Chondrocyte (in vitro differentiated cells): ENCODE data around the gene COX8A. TPM values are rescaled to one million over a fixed set of nuclear protein-coding genes. Genes with fewer than 3 reads are reported as not detected.

Experiments used
- DNase-seq: peaks from one replicate; pipeline ENCODE4 v3.0.0; 2021; ENCODE audit warnings: mixed read lengths, low spot score
- H3K27ac Mint-ChIP-seq: one replicate; pipeline ENCODE4 v1.8.0; 2021; ENCODE audit warnings: mild to moderate bottlenecking, moderate library complexity, mixed read lengths; ENCODE audit not compliant: unreplicated experiment
- H3K27me3 Mint-ChIP-seq: 2 replicates; pipeline ENCODE4 v1.8.0; 2021; ENCODE audit warnings: low read depth, mixed read lengths
- H3K36me3 Mint-ChIP-seq: 2 replicates; pipeline ENCODE4 v1.8.0; 2021; ENCODE audit warnings: low read depth, mixed read lengths
- H3K4me1 Mint-ChIP-seq: 2 replicates; pipeline ENCODE4 v1.8.0; 2021; ENCODE audit warnings: low read depth, mild to moderate bottlenecking, mixed read lengths
- H3K4me3 Mint-ChIP-seq: one replicate; pipeline ENCODE4 v1.8.0; 2021; ENCODE audit warnings: mild to moderate bottlenecking, moderate library complexity, mixed read lengths; ENCODE audit not compliant: unreplicated experiment
- H3K9me3 Mint-ChIP-seq: 2 replicates; pipeline ENCODE4 v1.8.0; 2021; ENCODE audit warnings: low read depth, mixed read lengths
- total RNA-seq: library from RNA; stranded (reverse); gene quantifications from 3 replicates; pipeline ENCODE4 v1.2.1, GENCODE V29; 2021
- TF ChIP-seq, protein P1 (sequence below): fragments of 200-600 bp; sonication (generic); IDR thresholded peaks from 2 replicates; pipeline ENCODE4 v1.5.0; 2021; ENCODE audit warnings: antibody characterized with exemption, mild to moderate bottlenecking, moderate library complexity

The COX8A gene
- total RNA-seq, 1 donor from 2014 or later, result 245 TPM

DNA sequence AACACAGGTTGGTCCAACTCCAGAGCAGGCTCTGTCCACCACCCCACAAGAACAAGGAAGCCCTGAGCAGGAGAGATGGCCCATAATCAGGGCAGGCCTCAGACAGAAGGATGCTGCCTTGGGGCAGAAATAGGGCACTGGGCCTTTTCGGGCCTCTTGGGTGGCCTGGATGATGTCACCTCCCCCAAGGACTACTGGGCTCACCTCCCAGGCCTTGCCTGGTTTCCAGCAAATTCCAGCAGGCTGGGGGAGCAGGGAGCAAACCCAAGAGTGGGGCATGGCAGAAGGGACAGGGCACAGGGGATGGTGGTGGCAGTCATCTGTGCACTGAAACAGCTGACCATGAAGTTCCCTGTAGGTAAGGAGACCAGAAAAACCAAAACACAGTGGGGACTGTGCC lies 41.0 kb upstream of the COX8A start:
- Mint-ChIP-seq H3K27ac (no peak overlapping the region), H3K9me3 (no peaks in the 10 kb centered on the region), H3K27me3 (no peaks in the 10 kb centered on the region), H3K4me3 (no peak overlapping the region), H3K36me3 (no peaks in the 10 kb centered on the region), H3K4me1 (peaks cover 3% of the 10 kb centered on the region)
- TF ChIP-seq, protein P1, sequence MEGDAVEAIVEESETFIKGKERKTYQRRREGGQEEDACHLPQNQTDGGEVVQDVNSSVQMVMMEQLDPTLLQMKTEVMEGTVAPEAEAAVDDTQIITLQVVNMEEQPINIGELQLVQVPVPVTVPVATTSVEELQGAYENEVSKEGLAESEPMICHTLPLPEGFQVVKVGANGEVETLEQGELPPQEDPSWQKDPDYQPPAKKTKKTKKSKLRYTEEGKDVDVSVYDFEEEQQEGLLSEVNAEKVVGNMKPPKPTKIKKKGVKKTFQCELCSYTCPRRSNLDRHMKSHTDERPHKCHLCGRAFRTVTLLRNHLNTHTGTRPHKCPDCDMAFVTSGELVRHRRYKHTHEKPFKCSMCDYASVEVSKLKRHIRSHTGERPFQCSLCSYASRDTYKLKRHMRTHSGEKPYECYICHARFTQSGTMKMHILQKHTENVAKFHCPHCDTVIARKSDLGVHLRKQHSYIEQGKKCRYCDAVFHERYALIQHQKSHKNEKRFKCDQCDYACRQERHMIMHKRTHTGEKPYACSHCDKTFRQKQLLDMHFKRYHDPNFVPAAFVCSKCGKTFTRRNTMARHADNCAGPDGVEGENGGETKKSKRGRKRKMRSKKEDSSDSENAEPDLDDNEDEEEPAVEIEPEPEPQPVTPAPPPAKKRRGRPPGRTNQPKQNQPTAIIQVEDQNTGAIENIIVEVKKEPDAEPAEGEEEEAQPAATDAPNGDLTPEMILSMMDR, result no peak
- DNase-seq, result no peak

DNA sequence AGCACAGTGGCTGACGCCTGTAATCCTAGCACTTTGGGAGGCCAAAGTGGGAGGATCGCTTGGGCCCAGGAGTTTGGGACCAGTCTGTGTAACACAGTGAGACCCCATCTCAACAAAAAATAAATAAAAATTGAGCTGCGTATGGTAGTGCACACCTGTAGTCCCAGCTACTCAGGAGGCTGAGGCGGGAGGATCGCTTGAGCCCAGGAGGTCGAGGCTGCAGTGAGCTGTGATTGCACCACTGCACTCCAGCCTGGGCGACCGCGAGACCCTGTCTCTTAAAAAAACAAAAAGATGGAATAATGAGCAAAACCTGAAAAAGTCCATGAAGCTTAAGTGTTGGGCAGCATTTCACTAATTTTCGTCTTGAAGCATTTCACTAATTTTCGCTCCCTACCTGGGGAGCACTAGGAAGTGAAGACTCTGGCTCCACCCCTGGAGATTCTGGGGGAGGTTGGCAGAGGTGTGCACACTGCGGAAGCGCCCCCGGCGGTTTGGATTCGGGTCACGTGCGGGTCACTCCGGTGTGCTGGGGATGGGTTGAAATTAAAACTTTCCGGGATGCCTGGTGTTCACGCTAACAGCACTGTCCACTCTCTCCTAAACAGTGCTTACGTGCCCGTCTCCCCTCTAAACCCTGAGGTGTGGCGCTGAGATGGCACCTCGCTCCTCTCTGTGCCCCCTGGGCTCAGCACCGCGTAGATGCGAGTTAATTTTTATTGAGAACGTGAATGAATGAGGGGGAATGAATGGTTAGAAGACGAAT lies 36.5 kb upstream of the COX8A start:
- Mint-ChIP-seq H3K4me1 (peaks cover 17% of the 10 kb centered on the region), H3K4me3 (peak overlapping the region; percentile 91), H3K27ac (peak overlapping the region; percentile 77), H3K36me3 (peaks cover 1% of the 10 kb centered on the region), H3K9me3 (no peaks in the 10 kb centered on the region), H3K27me3 (no peaks in the 10 kb centered on the region)
- TF ChIP-seq, protein P1, result no peak
- no peak for DNase-seq

- Mint-ChIP-seq H3K4me3 (peak within 1 kb of the TSS; percentile 91), H3K36me3 (peaks cover 1% of the 10 kb centered on the region), H3K27ac (peak within 1 kb of the TSS; percentile 77), H3K27me3 (no peaks in the 10 kb centered on the region), H3K4me1 (peaks cover 17% of the 10 kb centered on the region), H3K9me3 (no peaks in the 10 kb centered on the region)
- TF ChIP-seq, protein P1, result peak; percentile 24
- DNase-seq, result no peak
Measured at GRCh38 chr11:63938479-63939396, 35.7 kb upstream of the COX8A start, which contains the start of gene NAA40. Gene NAA40, plus strand, starts transcription at chr11:63939002. Its CDS starts 95 bp downstream, at chr11:63939097.

DNA sequence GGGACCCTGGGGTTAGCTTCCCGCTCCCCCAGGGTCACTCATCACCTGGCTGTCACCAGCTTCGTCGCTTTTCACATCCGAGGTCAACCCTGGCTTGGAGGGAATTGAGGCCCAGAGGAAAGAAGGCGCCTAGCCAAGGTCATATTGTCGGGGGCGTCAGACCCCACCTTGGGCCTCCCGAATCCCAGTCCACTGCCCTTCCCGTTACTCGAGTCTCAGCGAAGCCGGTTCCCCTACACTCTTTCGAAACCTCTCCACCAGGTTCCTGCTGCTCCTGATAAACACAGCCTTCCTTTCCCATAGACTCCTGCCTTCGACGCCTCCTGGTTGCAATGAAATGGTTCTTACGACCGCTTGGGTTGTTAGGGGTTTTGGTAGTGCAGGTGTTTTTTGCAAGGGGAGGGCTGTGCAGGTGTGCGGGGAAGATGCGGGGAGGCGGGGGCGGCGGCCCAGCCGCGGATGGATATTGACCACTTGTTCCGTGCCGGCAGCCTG lies 35.0 kb upstream of the COX8A start:
- Mint-ChIP-seq H3K9me3 (no peaks in the 10 kb centered on the region), H3K4me1 (peaks cover 17% of the 10 kb centered on the region), H3K27me3 (no peaks in the 10 kb centered on the region), H3K4me3 (peak overlapping the region; percentile 91), H3K27ac (peak overlapping the region; percentile 63), H3K36me3 (peaks cover 1% of the 10 kb centered on the region)
- DNase-seq, result no peak
- TF ChIP-seq, protein P1, result peak; percentile 17

GRCh38 chr11:63940786-63941185 lies 33.6 kb upstream of the COX8A start:
- Mint-ChIP-seq H3K36me3 (peaks cover 1% of the 10 kb centered on the region), H3K27me3 (no peaks in the 10 kb centered on the region), H3K27ac (no peak overlapping the region), H3K4me3 (no peak overlapping the region), H3K4me1 (peaks cover 25% of the 10 kb centered on the region), H3K9me3 (no peaks in the 10 kb centered on the region)
- no peak for DNase-seq
- TF ChIP-seq, protein P1, result no peak
